HepG2 (cell line): ENCODE results near the gene VPS4B. TPM values are rescaled to one million over a fixed set of nuclear protein-coding genes. Genes with fewer than 3 reads are reported as not detected.

Experiments
- ATAC-seq: fragments of 200-7000 bp; cut with Tn5 transposase; 3 replicates; pipeline ENCODE4 v1.9.1; 2020; ENCODE audit warnings: mild to moderate bottlenecking, moderate library complexity
- BruUV-seq: library from RNA; stranded (reverse); fragments of 400-500 nt; replicated peaks from 2 replicates; lab custom pipeline; 2021; lab: Mats Ljungman, UMichigan
- CTCF ChIA-PET: fragments of 300-600 bp; formaldehyde crosslinking; extraction: SDS; loops from one replicate; lab custom pipeline; 2021; ENCODE audit warnings: low total read pairs, inconsistent platforms, low intra/inter-chr PET ratio; lab: Yijun Ruan, JAX
- POLR2A ChIA-PET: fragments of 350-600 bp; sonication (Branson Sonifier 250); formaldehyde crosslinking; loops from one replicate; lab custom pipeline; 2020; ENCODE audit warnings: antibody characterized with exemption, inconsistent platforms; lab: Yijun Ruan, JAX
- DNase-seq: peaks from one replicate; pipeline ENCODE4 v3.0.0-alpha.2; 2015; ENCODE audit warnings: low spot score
- FAIRE-seq: peaks from 3 replicates; lab custom pipeline; 2011; peaks lifted over from hg19 to GRCh38; lab: Jason Lieb, UNC
- H2AFZ ChIP-seq: one replicate; pipeline ENCODE4 v1.6.1; 2011; ENCODE audit warnings: low read length, inconsistent platforms
- H3K27ac ChIP-seq: fragments of 300-600 bp; 3 replicates; pipeline ENCODE4 v1.8.0; 2011; ENCODE audit warnings: mixed run types, mild to moderate bottlenecking, mixed read lengths, low read length, inconsistent platforms; ENCODE audit not compliant: insufficient read depth; ENCODE audit errors: extremely low read length
- H3K27me3 ChIP-seq, 2 experiments: fragments of 200-600 bp in 1 of 2; 2 replicates in 1 of 2; 3 replicates in 1 of 2; pipeline versions ENCODE4 v1.6.0 to v1.8.0; 2011; ENCODE audit warnings: low read length in 2 of 2, mild to moderate bottlenecking in 2 of 2, moderate library complexity in 2 of 2, inconsistent platforms in 1 of 2; ENCODE audit not compliant: insufficient read depth in 2 of 2, control insufficient read depth in 1 of 2
- H3K36me3 ChIP-seq, 2 experiments: fragments of 200-600 bp in 1 of 2; replicated peaks in 1 of 2; 2 replicates in 1 of 2; 3 replicates in 1 of 2; pipeline versions ENCODE4 v1.5.1 to v1.8.0; 2011; ENCODE audit warnings: low read length in 2 of 2, inconsistent platforms in 1 of 2; ENCODE audit not compliant: insufficient read depth in 2 of 2, control insufficient read depth in 1 of 2
- H3K4me1 ChIP-seq: 2 replicates; pipeline ENCODE4 v1.5.1; 2012; ENCODE audit warnings: low read length, inconsistent platforms; ENCODE audit not compliant: insufficient read depth
- H3K4me2 ChIP-seq: 2 replicates; pipeline ENCODE4 v1.6.0; 2011; ENCODE audit warnings: low read depth, low read length, inconsistent platforms
- H3K4me3 ChIP-seq, 3 experiments: fragments of 200-600 bp in 1 of 3; sonication (generic), shearing (Covaris generic) in 1 of 3; replicated peaks in 1 of 3; 2 replicates each; pipeline ENCODE4 v1.5.1; 2011 to 2016; ENCODE audit warnings: low read length in 3 of 3, inconsistent platforms in 2 of 3, low read depth in 2 of 3, mild to moderate bottlenecking in 2 of 3, control low read depth in 1 of 3, mixed read lengths in 1 of 3; ENCODE audit not compliant: insufficient read depth in 1 of 3
- H3K79me2 ChIP-seq: one replicate; pipeline ENCODE4 v1.6.1; 2011; ENCODE audit warnings: low read length, inconsistent platforms; ENCODE audit not compliant: insufficient read depth
- H3K9ac ChIP-seq: 2 replicates; pipeline ENCODE4 v1.6.0; 2011; ENCODE audit warnings: mild to moderate bottlenecking, low read depth, low read length, inconsistent platforms; ENCODE audit not compliant: insufficient read depth
- H3K9me3 ChIP-seq: 2 replicates; pipeline ENCODE4 v1.5.1; 2012; ENCODE audit warnings: mild to moderate bottlenecking, low read length
- H4K20me1 ChIP-seq: 2 replicates; pipeline ENCODE4 v1.6.0; 2011; ENCODE audit warnings: inconsistent platforms, mild to moderate bottlenecking, low read length, moderate library complexity; ENCODE audit not compliant: insufficient read depth
- AKAP8 ChIP-seq: sonication (generic); formaldehyde crosslinking; IDR thresholded peaks from 2 replicates; pipeline ENCODE4 v1.5.1; 2020; ENCODE audit warnings: mild to moderate bottlenecking, missing genetic modification reagents
- HDAC6 ChIP-seq: fragments of 200-600 bp; sonication (generic); IDR thresholded peaks from 2 replicates; pipeline ENCODE4 v1.7.0; 2017; ENCODE audit warnings: mild to moderate bottlenecking, antibody characterized with exemption, low read length, low read depth
- MAFG ChIP-seq: sonication (generic); formaldehyde crosslinking; IDR thresholded peaks from 2 replicates; pipeline ENCODE4 v1.5.1; 2020; ENCODE audit warnings: mild to moderate bottlenecking, missing genetic modification reagents
- PRPF4 ChIP-seq: fragments of 200-400 bp; formaldehyde crosslinking; IDR thresholded peaks from 2 replicates; pipeline ENCODE4 v1.6.1; 2016; ENCODE audit warnings: low read length, low read depth; ENCODE audit not compliant: poor library complexity, severe bottlenecking
- REST ChIP-seq, 2 experiments: IDR thresholded peaks; 2 replicates each; pipeline ENCODE4 v1.6.1; 2011 to 2012; ENCODE audit warnings: low read length in 2 of 2, borderline replicate concordance in 1 of 2, low read depth in 1 of 2, mild to moderate bottlenecking in 1 of 2, moderate library complexity in 1 of 2
- YEATS4 ChIP-seq: sonication (generic); formaldehyde crosslinking; IDR thresholded peaks from 2 replicates; pipeline ENCODE4 v1.4.0; 2020; ENCODE audit warnings: missing genetic modification reagents, borderline replicate concordance
- ZBTB37 ChIP-seq: sonication (generic); formaldehyde crosslinking; IDR thresholded peaks from 2 replicates; pipeline ENCODE4 v1.4.0; 2020; ENCODE audit warnings: mild to moderate bottlenecking, missing genetic modification reagents
- ZNF20 ChIP-seq: sonication (generic); formaldehyde crosslinking; IDR thresholded peaks from 2 replicates; pipeline ENCODE4 v1.4.0; 2020; ENCODE audit warnings: mild to moderate bottlenecking, moderate library complexity, missing genetic modification reagents
- ZNF280D ChIP-seq: sonication (generic); formaldehyde crosslinking; IDR thresholded peaks from 2 replicates; pipeline ENCODE4 v1.5.1; 2020; ENCODE audit warnings: mild to moderate bottlenecking, missing genetic modification reagents
- WGBS: methylation state at CpG from one replicate; pipeline ENCODE4 v1.1.6; 2017; ENCODE audit warnings: low lambda C conversion rate; 5-methylcytosine and 5-hydroxymethylcytosine counted together
- in situ Hi-C: cut with HindIII; loops from 2 replicates; pipeline ENCODE4 v1.10.0; 2017; ENCODE audit warnings: low pct_unique_long_range_greater_than_20kb; ENCODE audit not compliant: extremely low pct_ligation_motif_present
- intact Hi-C: fragments of 100-400 bp; cut with micrococcal nuclease; formaldehyde crosslinking; loops from one replicate; pipeline ENCODE4 v1.10.0; 2022; ENCODE audit not compliant: unreplicated experiment
- polyA plus RNA-seq, 8 experiments: library from polyadenylated mRNA; depleted of rRNA in 3 of 8; stranded (reverse) in 7 of 8; unstranded in 1 of 8; fragments of >200 nt; fragmentation: Illumina TruSeq in 4 of 8; extraction: Trizol in 4 of 8; gene quantifications; 2 replicates each; pipeline versions ENCODE4 v1.2.1 to v1.2.3, GENCODE V29; 2011 to 2016; ENCODE audit warnings: low read depth in 4 of 8, missing spikeins in 1 of 8, mixed read lengths in 1 of 8; ENCODE audit not compliant: insufficient read depth in 1 of 8
- total RNA-seq, 5 experiments: library from RNA; depleted of rRNA; stranded (reverse); fragments of >200 nt; fragmentation: Illumina TruSeq; extraction: Trizol; gene quantifications; 2 replicates each; pipeline ENCODE4 v1.2.3, GENCODE V29; 2016; ENCODE audit warnings: low read depth in 1 of 5

VPS4B gene
- total and polyA plus RNA-seq, 2 of the 13 experiments (the other 11 are each of a cell fraction or from before 2014, with no cell fraction given), result 12.8 to 25.9 TPM

- H3K9me3 ChIP-seq, result peaks cover 5% of the 10 kb centered on the region; the same call in 1 of the 2 replicates
- no peak for ATAC-seq
- no peak overlapping the region for H3K9ac ChIP-seq
- ChIA-PET POLR2A (no interaction called here), CTCF (no interaction called here)
- no peaks in the 10 kb centered on the region for H3K36me3 ChIP-seq
- intact Hi-C loops, result no loop called here
- no peak overlapping the region for H3K27ac ChIP-seq
- 23% methylated on average over 1 of the region's 1 CpG for whole genome bisulfite sequencing
- H3K4me3 ChIP-seq, result no peak overlapping the region
- H3K4me1 ChIP-seq, result peaks cover 9% of the 10 kb centered on the region; the same call in 1 of the 2 replicates
- H3K79me2 ChIP-seq, result no peaks in the 10 kb centered on the region
- H3K27me3 ChIP-seq, result no peaks in the 10 kb centered on the region
- BruUV-seq, result no TSS peak
- no peak overlapping the region for H3K4me2 ChIP-seq
- TF ChIP-seq PRPF4, result no peak
- no peak for TF ChIP-seq AKAP8 (CRISPR knock-in tag)
- TF ChIP-seq HDAC6, result no peak
- in situ Hi-C loops, result no loop called here
- no peak for FAIRE-seq
- H4K20me1 ChIP-seq, result no peaks in the 10 kb centered on the region
- no peak overlapping the region for H2AFZ ChIP-seq
- no peak for DNase-seq
Measured at GRCh38 chr18:63374540-63374939, 47.7 kb downstream of the VPS4B start.

DNA sequence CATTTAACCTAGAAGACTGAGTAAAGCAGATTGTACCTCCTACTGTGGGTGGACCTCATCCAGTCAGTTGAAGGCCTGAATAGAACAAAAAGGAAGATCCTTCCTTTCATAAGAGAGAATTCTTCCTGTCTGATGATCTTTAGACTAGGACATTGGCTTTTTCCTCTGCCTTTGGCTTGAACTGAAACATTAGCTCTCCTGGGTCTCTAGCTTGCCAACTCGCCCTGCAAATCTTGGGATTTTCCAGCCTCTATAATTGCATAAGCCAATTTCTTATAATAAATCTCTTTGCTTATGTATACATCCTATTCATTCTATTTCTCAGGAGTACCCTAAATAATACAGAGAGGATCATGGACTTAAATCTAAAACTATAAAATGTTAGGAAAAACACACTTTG is 49.1 kb downstream of the VPS4B start:
- ATAC-seq, result no peak
- TF ChIP-seq ZNF20 (no peak), YEATS4 (no peak), ZBTB37 (no peak), ZNF280D (no peak), MAFG (CRISPR knock-in tag) (no peak), REST (IDR thresholded peaks at IDR 0.05; ENCODE audit: borderline replicate concordance in 1 of 2, low read depth in 1 of 2, low read length in 2 of 2) (no peak)

More for the DNA sequence above, 49.1 kb downstream of the VPS4B start:
- peaks cover 19% of the 10 kb centered on the region for H3K4me1 ChIP-seq
- no peak for FAIRE-seq
- no peak overlapping the region for H3K27ac ChIP-seq
- H3K4me2 ChIP-seq, result no peak overlapping the region
- intact Hi-C loops, result no loop called here
- 12% methylated on average over 1 of the region's 1 CpG for WGBS
- H3K36me3 ChIP-seq, result no peaks in the 10 kb centered on the region
- no peak overlapping the region for H2AFZ ChIP-seq
- no peaks in the 10 kb centered on the region for H3K79me2 ChIP-seq
- ChIA-PET POLR2A (no interaction called here), CTCF (no interaction called here)
- H3K9ac ChIP-seq, result no peak overlapping the region
- H3K27me3 ChIP-seq, result no peaks in the 10 kb centered on the region
- no TSS peak for BruUV-seq
- no peak overlapping the region for H3K4me3 ChIP-seq
- in situ Hi-C loops, result no loop called here
- DNase-seq, result no peak
- peaks cover 14% of the 10 kb centered on the region for H3K9me3 ChIP-seq
- no peaks in the 10 kb centered on the region for H4K20me1 ChIP-seq
